ENCODE results near the gene MED31.
"Not testable (repeated sequence)": the region's sequence is repeated elsewhere in the genome, so short reads cannot be mapped to it uniquely, and the experiment has no call there.

Gene MED31

DNA sequence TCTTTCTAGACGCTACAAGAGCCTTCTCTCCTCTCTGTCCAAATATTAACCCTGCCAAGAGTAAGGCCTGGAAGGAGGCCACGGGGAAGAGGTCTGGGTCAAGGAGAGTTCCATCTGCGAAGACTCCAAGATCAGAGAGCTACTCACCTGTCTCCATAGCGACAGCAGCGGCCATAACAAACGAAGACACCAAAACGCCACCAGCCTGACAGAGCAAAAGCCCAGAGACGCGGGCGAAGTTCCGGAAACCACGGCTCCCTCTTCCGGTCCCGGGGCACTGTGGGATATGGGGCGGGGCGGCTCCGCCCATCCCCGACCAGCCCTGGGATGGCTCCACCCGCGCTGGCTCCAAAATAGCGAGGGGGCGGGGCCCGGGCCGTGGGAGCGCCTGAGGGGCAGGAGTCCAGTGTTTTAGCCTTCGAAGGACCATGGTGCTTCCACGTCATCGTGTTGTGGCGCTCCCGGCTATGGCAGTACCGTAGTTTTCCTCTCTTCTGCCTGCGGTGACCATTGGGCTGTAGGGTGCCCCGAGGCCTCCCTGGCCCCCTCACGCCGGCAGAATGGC lies at the start of gene MED31, which contains the start of gene C17orf100:
Gene MED31 (minus strand): TSS at position 252 of the 565 bp plus-strand sequence. CDS start 77 bp downstream, at position 175.
Gene C17orf100 (plus strand): TSS at position 409 of the 565 bp plus-strand sequence. CDS start 152 bp downstream, at position 561.
- DNase-seq (ENCODE audit: low read depth), result peak; percentile 92

GRCh38 chr17:6700948-6701307 lies 49.5 kb upstream of the MED31 start:
- no peak for DNase-seq (ENCODE audit: low read depth)

DNA sequence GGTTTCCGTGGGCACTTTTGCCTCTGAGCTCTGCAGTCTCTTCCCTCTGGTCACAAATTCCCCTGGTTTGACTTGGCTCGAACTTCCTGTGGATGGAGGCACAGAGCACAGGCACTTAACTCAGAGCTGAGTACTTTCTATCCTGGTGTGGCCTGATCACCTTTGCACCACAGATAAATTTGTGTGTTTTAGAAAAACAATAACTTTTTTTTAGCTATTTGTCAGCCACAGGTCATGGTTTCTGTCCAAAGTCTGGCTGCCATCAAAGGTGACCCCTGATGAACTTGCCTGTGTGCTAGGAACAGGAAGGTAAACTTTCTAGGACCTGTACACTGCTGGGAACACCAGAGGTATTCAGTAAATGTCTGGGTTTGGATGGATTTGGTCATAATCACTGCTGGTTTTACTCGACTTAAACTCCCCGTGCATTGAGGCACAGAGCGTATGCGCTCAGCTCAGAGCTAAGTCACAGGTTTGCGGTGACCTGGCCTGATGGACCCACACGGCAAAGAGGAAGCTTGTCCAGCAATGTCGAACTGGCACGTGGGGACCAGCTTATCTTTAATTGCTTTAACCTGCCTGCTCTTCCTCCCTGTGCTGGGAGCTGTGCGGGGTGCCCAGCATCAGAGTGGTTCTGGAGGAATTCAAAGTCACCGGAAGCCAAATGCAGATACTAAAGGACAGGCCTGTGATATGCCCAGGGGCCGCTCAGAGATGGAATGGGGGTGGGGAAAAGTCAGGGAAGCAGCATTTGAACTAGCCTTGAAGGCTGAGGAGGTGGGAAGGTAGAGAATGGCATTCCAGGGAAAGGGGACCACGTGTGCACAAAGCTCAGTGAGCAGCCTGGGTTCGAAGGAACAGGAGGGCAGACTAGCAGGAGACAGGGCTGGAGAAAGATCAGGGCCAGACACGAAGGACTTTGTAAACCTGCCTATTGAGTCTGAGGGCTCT lies 48.9 kb upstream of the MED31 start:
- no peak for DNase-seq (ENCODE audit: low read depth)

DNA sequence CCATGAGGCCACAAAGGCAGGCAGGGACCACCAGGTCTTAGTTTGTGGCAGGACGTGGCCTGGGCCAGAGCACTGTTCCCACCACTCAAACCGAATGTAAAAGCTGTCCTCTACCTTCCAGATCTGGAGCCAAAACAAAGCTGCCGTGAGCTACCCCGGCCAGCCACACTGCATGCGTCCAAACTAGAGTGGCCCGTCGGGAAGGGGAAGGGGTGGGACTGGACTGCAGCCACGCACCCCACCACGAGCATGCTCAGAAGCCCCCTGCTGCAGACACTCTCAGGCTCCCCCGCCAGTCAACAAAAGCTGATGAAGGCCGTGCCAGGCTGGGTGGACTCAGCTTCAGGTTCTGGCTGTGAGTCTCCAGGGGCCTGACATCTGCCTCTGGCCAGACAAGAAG lies 46.6 kb upstream of the MED31 start:
- DNase-seq (ENCODE audit: low read depth), result no peak

GRCh38 chr17:6696906-6697305 lies 45.5 kb upstream of the MED31 start:
- DNase-seq (ENCODE audit: low read depth), result no peak

DNA sequence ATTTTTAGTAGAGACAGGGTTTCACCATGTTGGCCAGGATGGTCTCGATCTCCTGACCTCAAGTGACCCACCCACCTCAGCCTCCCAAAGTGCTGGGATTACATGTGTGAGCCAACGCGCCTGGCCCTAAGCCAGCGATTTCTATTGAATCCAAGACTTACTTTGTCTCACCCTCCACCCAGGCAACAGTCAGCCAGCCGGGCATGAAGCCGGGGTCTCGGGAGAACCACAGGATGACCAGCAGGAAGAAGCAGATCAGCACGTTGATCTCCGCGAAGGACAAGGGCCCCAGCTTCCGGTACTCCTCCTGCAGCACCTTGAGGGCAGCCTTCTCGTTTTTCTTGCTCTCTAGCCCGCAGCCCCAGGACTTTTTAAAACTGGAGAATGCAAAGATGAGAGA lies 44.2 kb upstream of the MED31 start:
- DNase-seq (ENCODE audit: low read depth), result no peak

DNA sequence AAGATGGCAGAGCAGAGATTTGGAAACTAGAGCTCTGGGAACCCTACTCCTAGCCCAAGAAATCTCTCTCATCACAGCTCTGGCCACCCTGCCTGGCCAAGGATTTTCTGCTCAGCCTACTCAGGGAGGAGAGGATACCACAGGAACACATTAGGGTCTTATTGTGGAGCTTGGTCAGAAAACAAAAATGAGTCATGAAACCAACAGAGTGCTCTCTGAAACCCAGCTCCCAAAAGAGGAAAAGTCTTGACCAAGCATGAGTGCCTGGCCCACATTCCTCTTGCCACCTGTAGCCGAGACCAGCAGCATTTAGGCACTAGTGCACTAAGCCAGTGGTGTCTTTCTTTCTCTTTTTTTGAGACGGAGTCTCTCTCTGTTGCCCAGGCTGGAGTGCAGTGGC lies 43.6 kb upstream of the MED31 start:
- no peak for DNase-seq (ENCODE audit: low read depth)

DNA sequence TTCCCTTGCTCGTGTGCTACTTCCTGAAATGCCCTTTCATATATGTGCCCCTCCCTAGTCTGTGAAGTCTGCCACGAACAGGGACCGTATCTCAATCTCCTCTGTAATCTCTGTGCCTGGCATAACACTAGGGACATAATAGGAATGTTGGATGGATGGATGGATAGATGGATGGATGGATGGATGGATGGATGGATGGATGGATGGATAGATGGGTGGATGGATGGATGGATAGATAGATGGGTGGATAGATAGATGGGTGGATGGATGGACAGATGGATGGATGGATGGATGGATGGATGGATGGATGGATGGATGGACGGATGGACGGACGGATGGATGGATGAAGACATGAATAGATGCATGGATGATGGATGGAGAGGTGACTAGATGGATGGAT lies 40.6 kb upstream of the MED31 start:
- not testable (repeated sequence) for DNase-seq (ENCODE audit: low read depth)

GRCh38 chr17:6691546-6691945 lies 40.1 kb upstream of the MED31 start:
- no peak for DNase-seq (ENCODE audit: low read depth)

DNA sequence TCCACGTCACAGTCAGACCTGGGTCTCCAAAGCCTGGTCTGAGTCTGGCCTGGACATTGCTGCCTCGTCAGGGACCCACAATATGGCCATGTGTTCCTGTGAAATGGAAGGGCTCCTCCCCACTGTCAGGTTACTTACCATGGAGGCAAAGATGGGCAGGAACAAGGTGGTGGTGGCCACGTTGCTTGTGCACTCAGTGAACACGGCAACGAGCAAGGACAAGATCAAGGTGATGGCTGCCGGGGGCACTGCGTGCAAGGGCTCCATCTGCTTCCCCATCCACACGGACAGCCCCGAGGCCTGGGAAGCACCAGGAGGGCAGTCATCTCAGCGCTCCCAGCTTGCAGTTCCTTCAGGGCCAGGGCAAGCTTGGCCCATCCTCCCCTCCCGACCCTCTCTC lies 39.2 kb upstream of the MED31 start:
- no peak for DNase-seq (ENCODE audit: low read depth)

- no peak for DNase-seq (ENCODE audit: low read depth)
Measured at GRCh38 chr17:6688944-6689343, 37.5 kb upstream of the MED31 start.

GRCh38 chr17:6686026-6686425 lies 34.6 kb upstream of the MED31 start:
- no peak for DNase-seq (ENCODE audit: low read depth)

DNA sequence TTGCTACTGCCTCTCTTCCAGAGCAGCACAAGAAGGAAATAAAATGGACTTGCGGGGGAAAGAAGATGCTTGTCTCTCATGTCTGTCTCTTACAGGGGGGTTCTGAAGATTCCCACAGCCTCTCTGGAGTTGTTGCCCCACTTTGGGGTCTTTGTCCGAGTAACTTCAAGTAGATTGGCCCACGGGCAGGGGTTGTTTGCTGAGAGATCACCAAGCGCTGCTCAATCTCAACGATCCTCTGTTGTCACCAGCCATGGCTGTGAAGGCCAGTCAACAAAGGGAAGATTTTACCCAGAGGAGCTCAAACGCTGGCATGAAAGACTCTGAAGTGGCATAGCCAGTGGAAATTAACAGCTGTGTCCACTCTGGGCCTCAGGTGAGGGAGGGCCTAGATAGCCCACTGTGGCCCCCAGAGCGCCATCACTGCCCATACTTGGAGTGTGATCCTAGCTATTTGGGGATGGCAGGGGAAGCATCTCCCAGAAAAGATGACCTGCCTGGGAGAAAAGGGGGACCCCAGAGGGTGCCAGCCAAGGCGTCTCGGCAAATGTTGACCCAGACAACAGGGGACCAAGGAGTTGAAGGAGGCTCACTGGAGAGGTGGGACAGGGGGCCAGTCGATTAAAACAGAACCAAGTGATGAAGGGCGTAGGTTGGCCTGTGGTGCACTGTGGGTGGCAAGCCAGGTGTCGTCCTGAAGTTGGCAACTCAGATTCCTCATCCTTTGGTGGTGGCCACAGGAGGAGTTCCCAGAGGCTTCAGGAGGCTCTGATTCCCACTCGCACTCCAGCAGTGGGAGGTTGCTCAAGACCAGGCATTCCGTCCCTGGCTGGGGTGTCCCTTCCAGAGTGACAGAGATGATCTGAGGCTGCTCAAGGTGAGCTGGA lies 33.7 kb upstream of the MED31 start:
- DNase-seq (ENCODE audit: low read depth), result no peak

DNA sequence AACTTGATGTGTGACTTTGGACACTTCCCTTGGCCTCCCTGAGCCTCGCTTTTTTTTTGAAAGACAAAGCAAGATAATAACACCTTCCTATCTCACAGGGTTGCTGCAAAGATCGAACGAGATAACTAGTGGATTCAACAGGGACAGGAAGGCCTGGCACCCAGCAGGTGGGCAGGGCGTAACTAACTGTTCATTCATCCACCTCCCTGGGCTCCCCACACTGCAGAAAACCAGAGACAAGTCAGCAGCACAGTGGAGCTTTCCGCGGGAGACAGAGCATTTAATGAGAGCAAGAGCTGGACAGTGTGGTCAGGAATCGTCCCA lies 33.0 kb upstream of the MED31 start:
- DNase-seq (ENCODE audit: low read depth), result no peak

GRCh38 chr17:6683730-6684459 lies 32.5 kb upstream of the MED31 start:
- no peak for DNase-seq (ENCODE audit: low read depth)

GRCh38 chr17:6683081-6683684 lies 31.8 kb upstream of the MED31 start:
- DNase-seq (ENCODE audit: low read depth), result no peak

- DNase-seq (ENCODE audit: low read depth), result no peak
Measured at GRCh38 chr17:6682339-6682738, 30.9 kb upstream of the MED31 start.

GRCh38 chr17:6681671-6682070 lies 30.3 kb upstream of the MED31 start:
- no peak for DNase-seq (ENCODE audit: low read depth)

GRCh38 chr17:6681176-6681575 lies 29.8 kb upstream of the MED31 start:
- no peak for DNase-seq (ENCODE audit: low read depth)

DNA sequence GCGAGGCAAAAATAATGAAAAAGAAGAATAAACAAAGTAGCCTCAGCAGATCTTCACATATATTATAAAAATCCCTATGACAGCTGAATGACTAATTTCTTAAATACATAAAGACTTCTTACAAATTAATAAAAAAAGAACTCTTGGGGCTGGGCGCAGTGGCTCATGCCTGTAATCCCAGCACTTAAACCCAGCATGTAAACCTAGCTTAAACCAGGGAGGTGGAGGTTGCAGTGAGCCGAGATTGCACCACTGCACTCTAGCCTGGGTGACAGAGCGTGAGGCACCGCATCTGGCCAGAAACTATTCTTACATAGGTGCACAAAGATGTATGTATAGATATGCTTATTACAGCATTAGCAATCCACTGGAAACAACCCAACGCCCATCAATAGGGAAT lies 27.8 kb upstream of the MED31 start:
- no peak for DNase-seq (ENCODE audit: low read depth)

GRCh38 chr17:6677946-6678345 lies 26.5 kb upstream of the MED31 start:
- DNase-seq (ENCODE audit: low read depth), result no peak

All from activated T-helper 9 cell treated with anti-CD3 and anti-CD28 coated beads, Interleukin-2, amount 50 U/mL, for 16 hours (primary cell).